Measurements from ENCODE around the gene GRAP.
A peak's percentile ranks its signal among the peaks of the same experiment; 100 is the strongest.
"Not testable (repeated sequence)": the region's sequence is repeated elsewhere in the genome, so short reads cannot be mapped to it uniquely, and the experiment has no call there.

The GRAP gene

GRCh38 chr17:19041871-19042270 lies 4.9 kb downstream of the GRAP start:
- not testable (repeated sequence) for ATAC-seq

- not testable (repeated sequence) for ATAC-seq
These were observed 6.4 kb downstream of the GRAP start for GRCh38 chr17:19040350-19040749.

- peak; percentile 25 to 30 for ATAC-seq
These were observed 8.0 kb downstream of the GRAP start for GRCh38 chr17:19038730-19039129.

- peak; percentile 44 to 60 for ATAC-seq
These were observed 8.8 kb downstream of the GRAP start for GRCh38 chr17:19038007-19038406.

- peak in 1 of 2 donors; percentile 4 for ATAC-seq
These were observed 9.2 kb downstream of the GRAP start for GRCh38 chr17:19037547-19037946.

- ATAC-seq, result not testable (repeated sequence)
These were observed 10.6 kb downstream of the GRAP start for GRCh38 chr17:19036186-19036585.

- peak; percentile 88 to 90 for ATAC-seq
These were observed 14.3 kb downstream of the GRAP start for GRCh38 chr17:19032377-19032988.

- ATAC-seq, result peak; percentile 71 to 79
These were observed 15.0 kb downstream of the GRAP start for GRCh38 chr17:19031729-19032128.

GRCh38 chr17:19030771-19031449 lies 15.8 kb downstream of the GRAP start:
- ATAC-seq, result not testable (repeated sequence)

GRCh38 chr17:19029740-19030139 lies 17.0 kb downstream of the GRAP start:
- ATAC-seq, result not testable (repeated sequence)

GRCh38 chr17:19028671-19029070 lies 18.1 kb downstream of the GRAP start:
- not testable (repeated sequence) for ATAC-seq

- peak; percentile 59 to 63 for ATAC-seq
These were observed 22.4 kb downstream of the GRAP start for GRCh38 chr17:19024101-19025078.

GRCh38 chr17:19023209-19023999 lies 23.4 kb downstream of the GRAP start:
- ATAC-seq, result no peak

GRCh38 chr17:19022747-19023146 lies 24.0 kb downstream of the GRAP start:
- no peak for ATAC-seq

GRCh38 chr17:19022128-19022527 lies 24.6 kb downstream of the GRAP start:
- ATAC-seq, result no peak

- ATAC-seq, result no peak
These were observed 25.1 kb downstream of the GRAP start for GRCh38 chr17:19021622-19022083.

- ATAC-seq, result not testable (repeated sequence)
These were observed 25.6 kb downstream of the GRAP start for GRCh38 chr17:19021011-19021621.

GRCh38 chr17:19020016-19020415 lies 26.7 kb downstream of the GRAP start:
- ATAC-seq, result no peak

GRCh38 chr17:19019041-19019941 lies 27.5 kb downstream of the GRAP start:
- no peak for ATAC-seq

GRCh38 chr17:19018600-19018950 lies 28.2 kb downstream of the GRAP start:
- no peak for ATAC-seq

Data from activated CD4-positive, CD25-positive, alpha-beta regulatory T cell treated with anti-CD3 and anti-CD28 coated beads, Interleukin-2, amount 50 U/mL, for 24 hours (primary cell).